AG04449 (cell line): Measurements from ENCODE around the gene FCHO1.

Experiments
- CTCF ChIA-PET: fragments of 350-600 bp; formaldehyde crosslinking; extraction: SDS; loops from one replicate; lab custom pipeline; 2021; ENCODE audit warnings: antibody characterized with exemption; lab: Yijun Ruan, JAX
- POLR2A ChIA-PET: fragments of 400-600, 350-600 bp; formaldehyde crosslinking; extraction: SDS; loops from one replicate; lab custom pipeline; 2020; ENCODE audit warnings: antibody characterized with exemption, inconsistent platforms; lab: Yijun Ruan, JAX
- DNase-seq: peaks from one replicate; pipeline ENCODE4 v3.0.0-alpha.2; 2010; ENCODE audit warnings: low read depth, low spot score
- H3K4me3 ChIP-seq: 2 replicates; pipeline ENCODE4 v1.5.1; 2011; ENCODE audit warnings: low read depth, mild to moderate bottlenecking, control low read depth, low read length
- TF ChIP-seq, protein P1 (sequence below): IDR thresholded peaks from one replicate; pipeline ENCODE4 v1.5.1; 2011; ENCODE audit warnings: mild to moderate bottlenecking, moderate library complexity, low read length, control low read depth, inconsistent platforms; ENCODE audit not compliant: insufficient read depth; ENCODE audit errors: missing control alignments

Gene FCHO1

DNA sequence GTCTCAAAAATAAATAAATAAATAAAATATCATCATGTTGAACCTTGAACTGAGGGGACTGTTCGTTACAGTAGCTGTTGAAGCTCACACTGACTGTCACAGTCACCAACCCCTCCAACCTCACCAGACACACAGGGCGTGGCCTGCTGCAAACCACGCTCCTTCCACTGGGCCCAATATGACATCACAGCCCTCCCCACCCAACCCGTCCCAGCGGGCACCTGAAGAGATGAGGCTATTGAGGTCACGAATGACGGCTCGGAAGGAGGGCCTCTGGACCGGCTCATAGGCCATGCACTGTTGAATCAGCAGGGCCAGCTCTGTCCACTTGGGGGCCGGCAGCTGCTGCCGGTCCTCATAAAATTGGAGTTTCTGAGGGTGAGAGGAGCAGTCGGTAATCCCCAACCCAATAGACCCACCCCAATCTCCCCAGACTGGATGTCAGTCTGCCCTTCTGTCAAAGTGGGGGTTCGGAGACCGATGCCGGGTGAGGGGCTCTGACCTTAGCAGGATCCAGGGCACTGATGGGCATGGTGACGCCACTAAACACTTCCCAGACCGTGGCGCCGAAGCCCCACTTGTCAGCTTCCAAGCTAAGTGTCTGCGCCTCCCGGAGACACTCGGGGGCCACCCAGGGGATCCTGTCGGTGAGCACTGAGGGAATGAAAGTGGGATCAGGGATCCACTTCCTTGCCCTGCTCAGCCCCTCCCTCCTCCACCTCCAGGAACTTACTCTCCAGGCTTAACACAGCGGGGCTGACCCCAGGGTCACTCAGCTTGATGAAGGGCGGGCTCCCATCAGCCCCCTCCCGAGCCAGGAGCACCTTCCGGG, 83.3 kb downstream of the FCHO1 start:
- no peak for DNase-seq
- ChIA-PET POLR2A (no interaction called here), CTCF (interaction anchor here (0.9 kb wide), 1 partner anchor 22 kb away, joined by 4 read pairs; no protein-coding TSS in a partner anchor)
- no peak overlapping the region for H3K4me3 ChIP-seq
- TF ChIP-seq, protein P1, sequence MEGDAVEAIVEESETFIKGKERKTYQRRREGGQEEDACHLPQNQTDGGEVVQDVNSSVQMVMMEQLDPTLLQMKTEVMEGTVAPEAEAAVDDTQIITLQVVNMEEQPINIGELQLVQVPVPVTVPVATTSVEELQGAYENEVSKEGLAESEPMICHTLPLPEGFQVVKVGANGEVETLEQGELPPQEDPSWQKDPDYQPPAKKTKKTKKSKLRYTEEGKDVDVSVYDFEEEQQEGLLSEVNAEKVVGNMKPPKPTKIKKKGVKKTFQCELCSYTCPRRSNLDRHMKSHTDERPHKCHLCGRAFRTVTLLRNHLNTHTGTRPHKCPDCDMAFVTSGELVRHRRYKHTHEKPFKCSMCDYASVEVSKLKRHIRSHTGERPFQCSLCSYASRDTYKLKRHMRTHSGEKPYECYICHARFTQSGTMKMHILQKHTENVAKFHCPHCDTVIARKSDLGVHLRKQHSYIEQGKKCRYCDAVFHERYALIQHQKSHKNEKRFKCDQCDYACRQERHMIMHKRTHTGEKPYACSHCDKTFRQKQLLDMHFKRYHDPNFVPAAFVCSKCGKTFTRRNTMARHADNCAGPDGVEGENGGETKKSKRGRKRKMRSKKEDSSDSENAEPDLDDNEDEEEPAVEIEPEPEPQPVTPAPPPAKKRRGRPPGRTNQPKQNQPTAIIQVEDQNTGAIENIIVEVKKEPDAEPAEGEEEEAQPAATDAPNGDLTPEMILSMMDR, result no peak

DNA sequence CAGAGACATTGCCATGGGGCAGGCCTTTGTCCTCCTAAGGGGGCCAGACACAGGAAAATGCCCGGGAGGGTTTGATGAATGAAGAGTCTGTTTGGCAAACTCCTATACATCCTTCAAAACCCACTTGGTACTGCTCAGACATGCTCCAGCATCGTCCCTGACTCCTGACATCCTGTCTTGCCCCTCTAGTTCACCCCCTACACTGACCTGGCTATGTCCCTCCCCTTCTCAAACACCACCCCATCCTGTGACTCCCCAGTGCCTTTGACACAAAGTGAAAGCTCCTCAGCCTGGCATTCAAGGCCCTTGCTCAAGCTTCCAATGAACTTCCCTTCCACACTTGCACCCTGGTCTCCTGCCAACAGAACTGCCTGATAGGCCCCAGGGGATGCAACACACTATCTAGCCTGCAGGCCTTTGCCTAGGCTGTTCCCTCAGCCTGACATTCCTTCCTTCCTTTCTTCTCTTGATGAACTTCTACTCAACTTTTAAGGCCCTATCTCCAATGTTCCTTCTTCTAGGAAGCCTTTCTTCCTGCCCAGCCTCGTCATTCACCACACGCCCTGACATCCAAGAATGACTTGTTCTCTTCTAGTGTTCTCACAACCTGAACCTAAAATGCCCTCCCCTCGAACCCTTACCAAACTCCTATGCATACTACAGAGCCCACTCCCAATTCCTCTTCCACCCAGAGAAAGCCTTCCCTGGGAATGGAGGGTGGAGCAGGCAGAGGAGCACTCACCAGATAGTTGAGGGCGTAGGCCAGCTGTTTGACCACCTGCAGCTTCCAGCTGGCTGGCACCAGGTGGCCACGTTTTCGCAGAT, 84.1 kb downstream of the FCHO1 start:
- no peak for DNase-seq
- ChIA-PET POLR2A (no interaction called here), CTCF (no interaction called here)
- TF ChIP-seq, protein P1, result no peak
- H3K4me3 ChIP-seq, result no peak overlapping the region

DNA sequence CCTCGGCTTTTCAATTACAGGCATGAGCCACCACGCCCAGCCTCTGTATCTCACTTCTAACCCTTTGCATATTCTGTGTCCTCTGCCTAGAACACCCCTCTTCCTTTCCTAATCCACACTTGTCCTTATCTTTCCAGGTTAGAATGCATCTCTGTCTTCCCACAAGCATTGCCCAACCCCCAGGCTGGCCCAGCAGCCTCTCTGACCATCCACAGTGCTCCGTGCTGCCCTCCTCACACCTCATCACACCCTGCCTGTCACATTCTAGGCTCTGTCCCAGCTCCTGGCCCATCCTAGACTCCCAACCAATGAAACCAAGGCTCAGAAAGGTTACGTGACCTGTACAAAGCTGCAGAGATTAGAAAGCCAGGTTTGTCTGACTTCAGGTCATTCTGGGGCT, 85.3 kb downstream of the FCHO1 start:
- ChIA-PET CTCF (no interaction called here), POLR2A (no interaction called here)
- H3K4me3 ChIP-seq, result no peak overlapping the region
- DNase-seq, result no peak
- TF ChIP-seq, protein P1, result no peak

DNA sequence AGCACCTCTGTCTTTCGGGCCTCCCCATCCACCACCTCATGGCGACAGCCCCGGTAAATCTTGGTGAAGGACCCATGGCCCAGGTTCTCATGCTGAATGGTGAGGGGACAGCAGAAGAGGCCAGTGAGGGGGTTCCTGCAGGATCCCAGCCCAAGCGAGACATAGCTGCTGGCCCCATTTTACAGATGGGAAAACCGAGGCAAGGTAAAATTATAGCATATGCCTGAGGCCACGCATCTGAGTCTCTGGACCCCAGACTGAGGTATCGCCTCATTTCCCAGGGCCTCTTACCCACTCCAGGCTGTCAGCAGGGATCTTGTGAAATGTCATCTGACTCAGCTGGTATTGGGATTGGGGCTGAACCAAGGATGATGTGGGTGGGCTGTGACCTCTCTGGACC, 86.7 kb downstream of the FCHO1 start:
- TF ChIP-seq, protein P1, result no peak
- ChIA-PET POLR2A (no interaction called here), CTCF (no interaction called here)
- no peak overlapping the region for H3K4me3 ChIP-seq
- no peak for DNase-seq
